ENCODE measurements around the gene SIK3.
A peak's percentile ranks its signal among the peaks of the same experiment; 100 is the strongest.

SIK3 gene

DNA sequence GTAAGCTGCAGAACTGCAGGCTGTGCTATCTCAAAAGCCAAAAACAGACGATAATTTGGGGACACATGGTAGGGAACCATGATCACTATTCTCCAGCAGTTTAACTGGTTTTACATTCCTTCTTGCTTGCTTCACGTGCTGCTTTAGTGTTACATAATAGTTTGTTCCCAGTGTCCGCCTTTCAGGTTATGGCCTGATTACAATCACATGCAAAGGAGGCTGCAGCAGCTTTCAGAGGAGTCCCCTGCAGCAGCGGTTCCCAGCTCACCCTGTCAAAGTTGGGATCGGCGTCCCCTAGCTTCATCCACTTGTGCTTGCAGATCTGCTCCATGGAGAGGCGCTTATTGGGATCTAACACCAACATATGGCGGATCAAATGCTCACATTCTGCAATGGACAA, 221.6 kb downstream of the SIK3 start:
- H3K4me3 ChIP-seq (replicated peaks; ENCODE audit: low read depth, low read length): no peak overlapping the region
- no peak for DNase-seq (ENCODE audit: extremely low read depth, low read depth)
- TF ChIP-seq, protein P1, sequence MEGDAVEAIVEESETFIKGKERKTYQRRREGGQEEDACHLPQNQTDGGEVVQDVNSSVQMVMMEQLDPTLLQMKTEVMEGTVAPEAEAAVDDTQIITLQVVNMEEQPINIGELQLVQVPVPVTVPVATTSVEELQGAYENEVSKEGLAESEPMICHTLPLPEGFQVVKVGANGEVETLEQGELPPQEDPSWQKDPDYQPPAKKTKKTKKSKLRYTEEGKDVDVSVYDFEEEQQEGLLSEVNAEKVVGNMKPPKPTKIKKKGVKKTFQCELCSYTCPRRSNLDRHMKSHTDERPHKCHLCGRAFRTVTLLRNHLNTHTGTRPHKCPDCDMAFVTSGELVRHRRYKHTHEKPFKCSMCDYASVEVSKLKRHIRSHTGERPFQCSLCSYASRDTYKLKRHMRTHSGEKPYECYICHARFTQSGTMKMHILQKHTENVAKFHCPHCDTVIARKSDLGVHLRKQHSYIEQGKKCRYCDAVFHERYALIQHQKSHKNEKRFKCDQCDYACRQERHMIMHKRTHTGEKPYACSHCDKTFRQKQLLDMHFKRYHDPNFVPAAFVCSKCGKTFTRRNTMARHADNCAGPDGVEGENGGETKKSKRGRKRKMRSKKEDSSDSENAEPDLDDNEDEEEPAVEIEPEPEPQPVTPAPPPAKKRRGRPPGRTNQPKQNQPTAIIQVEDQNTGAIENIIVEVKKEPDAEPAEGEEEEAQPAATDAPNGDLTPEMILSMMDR (IDR thresholded peaks at IDR 0.05; ENCODE audit: low read depth, low read length, missing control alignments): no peak

DNA sequence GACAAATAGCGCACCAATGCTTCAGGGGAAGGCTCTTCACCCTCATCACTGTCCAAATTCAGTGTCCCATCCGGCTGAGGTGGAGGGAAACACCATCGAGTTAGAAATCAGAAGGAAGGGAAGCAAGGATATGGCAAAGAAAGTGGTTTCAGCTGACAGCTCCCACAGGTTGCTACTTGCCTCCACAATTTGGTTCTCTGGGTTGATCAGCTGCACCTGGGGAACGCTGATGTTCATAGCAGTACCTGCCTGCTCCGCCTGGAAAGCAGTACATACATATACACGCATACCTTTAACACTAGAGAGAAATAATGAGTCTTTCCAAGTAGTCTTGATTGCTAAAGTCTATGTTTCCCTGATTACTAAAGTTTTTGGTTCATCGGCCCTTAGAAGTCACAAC, 223.0 kb downstream of the SIK3 start:
- H3K4me3 ChIP-seq (replicated peaks; ENCODE audit: low read depth, low read length): no peak overlapping the region
- TF ChIP-seq, protein P1 (IDR thresholded peaks at IDR 0.05; ENCODE audit: low read depth, low read length, missing control alignments): no peak
- DNase-seq (ENCODE audit: extremely low read depth, low read depth): no peak

DNA sequence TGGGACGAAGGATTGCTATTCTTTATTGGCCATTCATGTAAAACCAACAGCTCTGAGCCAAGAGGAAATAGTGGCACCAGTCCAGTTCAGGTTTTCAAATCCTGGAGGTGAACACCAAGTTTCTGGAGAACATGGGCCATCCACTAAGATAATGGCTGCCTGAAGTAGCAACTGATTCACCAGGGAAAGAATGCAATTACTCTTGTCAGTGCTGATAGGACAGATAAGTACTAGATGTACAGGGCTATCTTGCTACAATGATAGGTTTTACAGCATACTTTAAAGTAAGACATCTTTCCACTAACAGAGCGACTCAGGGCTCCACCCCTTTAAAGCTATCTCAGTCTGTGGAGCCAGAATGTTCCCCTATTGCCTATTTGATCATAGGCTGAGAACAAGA, 224.0 kb downstream of the SIK3 start:
- H3K4me3 ChIP-seq (replicated peaks; ENCODE audit: low read depth, low read length): no peak overlapping the region
- DNase-seq (ENCODE audit: extremely low read depth, low read depth): no peak
- TF ChIP-seq, protein P1 (IDR thresholded peaks at IDR 0.05; ENCODE audit: low read depth, low read length, missing control alignments): no peak

DNA sequence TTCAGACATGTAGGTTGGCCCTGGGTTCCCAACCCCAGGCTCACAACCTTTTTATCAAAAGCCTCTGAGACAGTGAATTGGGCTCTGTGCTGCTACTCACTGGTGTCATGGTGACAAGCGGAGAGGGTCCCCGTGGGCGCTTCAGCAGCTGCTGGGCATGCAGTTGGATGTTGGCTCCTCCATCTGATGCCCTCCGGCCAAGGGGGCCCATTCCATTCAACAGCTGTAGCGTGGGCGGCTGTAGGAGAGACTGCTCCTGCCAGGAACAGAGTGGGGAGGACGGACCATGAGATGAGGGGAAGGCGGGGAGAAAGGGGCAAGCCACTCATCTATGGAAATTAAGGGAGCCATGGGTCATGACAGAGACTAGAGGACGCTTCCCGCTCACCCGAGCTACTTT, 224.8 kb downstream of the SIK3 start:
- H3K4me3 ChIP-seq (replicated peaks; ENCODE audit: low read depth, low read length): no peak overlapping the region
- TF ChIP-seq, protein P1 (IDR thresholded peaks at IDR 0.05; ENCODE audit: low read depth, low read length, missing control alignments): no peak
- no peak for DNase-seq (ENCODE audit: extremely low read depth, low read depth)

DNA sequence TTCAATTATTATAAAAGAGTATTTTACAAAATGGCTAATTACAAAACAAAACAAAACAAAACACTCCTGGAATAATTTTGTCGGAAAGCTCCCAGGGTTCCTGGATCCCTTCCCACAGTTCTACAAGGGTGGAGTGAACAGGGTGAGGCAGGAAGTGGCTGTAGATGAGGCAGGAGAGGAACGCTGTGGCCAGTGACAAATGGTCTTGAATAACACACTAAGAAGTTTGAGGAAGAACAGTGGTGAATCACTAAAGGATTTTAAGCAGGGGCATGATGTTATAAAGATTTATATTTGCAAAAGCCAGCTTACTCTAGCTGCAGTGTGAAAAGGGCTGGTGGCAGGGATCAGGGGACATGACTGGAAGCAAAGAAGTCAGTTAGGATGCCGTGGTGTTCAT, 227.0 kb downstream of the SIK3 start:
- DNase-seq (ENCODE audit: extremely low read depth, low read depth): peak; percentile 53
- H3K4me3 ChIP-seq (replicated peaks; ENCODE audit: low read depth, low read length): no peak overlapping the region
- TF ChIP-seq, protein P1 (IDR thresholded peaks at IDR 0.05; ENCODE audit: low read depth, low read length, missing control alignments): no peak

DNA sequence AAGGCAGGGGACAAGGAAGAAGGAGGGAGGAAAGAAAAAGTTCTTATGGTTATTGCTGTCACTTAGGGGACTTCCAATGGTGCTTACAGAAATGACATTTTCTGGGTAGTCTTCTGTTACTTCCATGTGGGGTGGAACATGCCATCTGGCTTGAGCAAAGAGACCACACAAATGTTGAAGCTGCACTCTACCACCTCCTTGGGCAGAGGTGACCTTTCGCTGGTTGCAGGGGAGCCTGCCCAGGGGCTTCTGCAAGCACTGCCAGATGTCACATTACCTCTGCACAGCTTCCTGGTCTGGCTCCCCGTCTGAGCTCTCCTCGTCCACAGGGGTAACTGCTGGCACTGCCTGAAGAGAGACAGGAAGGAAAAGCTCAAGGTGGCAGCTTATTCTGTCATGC, 228.2 kb downstream of the SIK3 start:
- no peak for DNase-seq (ENCODE audit: extremely low read depth, low read depth)

DNA sequence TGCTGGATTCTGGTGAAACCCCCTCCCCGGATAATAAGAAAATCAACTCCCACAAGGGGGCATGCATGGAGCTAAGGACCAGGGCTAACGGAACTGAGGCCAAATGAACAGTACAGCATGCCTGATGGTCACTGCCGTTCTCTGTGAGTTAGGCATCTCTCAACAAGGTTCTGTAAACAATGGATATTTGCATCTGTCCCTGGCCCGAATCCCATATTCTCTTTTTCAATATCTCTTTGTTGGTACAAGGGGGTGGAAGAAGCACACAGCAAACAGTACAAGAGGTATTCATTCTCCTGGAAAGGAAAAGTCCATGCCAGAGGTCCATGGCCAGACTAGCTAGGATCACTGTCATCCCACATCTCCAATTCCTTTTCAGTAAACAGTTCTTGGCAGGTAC, 228.6 kb downstream of the SIK3 start:
- TF ChIP-seq, protein P1 (IDR thresholded peaks at IDR 0.05; ENCODE audit: low read depth, low read length, missing control alignments): no peak
- no peak for DNase-seq (ENCODE audit: extremely low read depth, low read depth)

More for the DNA sequence above, 228.2 kb downstream of the SIK3 start:
- TF ChIP-seq, protein P1 (IDR thresholded peaks at IDR 0.05; ENCODE audit: low read depth, low read length, missing control alignments): no peak
- H3K4me3 ChIP-seq (replicated peaks; ENCODE audit: low read depth, low read length): no peak overlapping the region

More for the DNA sequence above, 228.6 kb downstream of the SIK3 start:
- H3K4me3 ChIP-seq (replicated peaks; ENCODE audit: low read depth, low read length): no peak overlapping the region

All from HFF-Myc (cell line).